ENCODE results near the gene MYT1. TPM values are rescaled to one million over a fixed set of nuclear protein-coding genes. Genes with fewer than 3 reads are reported as not detected.
"Not testable (repeated sequence)": the region's sequence is repeated elsewhere in the genome, so short reads cannot be mapped to it uniquely, and the experiment has no call there.

The MYT1 gene
- total RNA-seq, 1 donor from 2014 or later, result not detected

- no peak overlapping the region for H3K4me3 ChIP-seq (ENCODE audit: low read depth, low read length)
- DNase-seq (ENCODE audit: low read depth) (no peak), FAIRE-seq (no peak)
These were observed 44.4 kb upstream of the MYT1 start for GRCh38 chr20:64119681-64120341.

GRCh38 chr20:64121586-64121985, 42.7 kb upstream of the MYT1 start:
- TF ChIP-seq CTCF (IDR thresholded peaks at IDR 0.05; ENCODE audit: insufficient read depth, low read length, severe bottlenecking), result no peak
- FAIRE-seq (no peak), DNase-seq (ENCODE audit: low read depth) (no peak)
- Histone ChIP-seq H3K4me3 (ENCODE audit: low read depth, low read length) (no peak overlapping the region), H3K27me3 (ENCODE audit: control insufficient read depth, insufficient read depth, low read length) (no peaks in the 10 kb centered on the region), H3K36me3 (ENCODE audit: control insufficient read depth, insufficient read depth, low read length) (no peaks in the 10 kb centered on the region)

More at GRCh38 chr20:64119681-64120341, 44.4 kb upstream of the MYT1 start:
- Histone ChIP-seq H3K36me3 (ENCODE audit: control insufficient read depth, insufficient read depth, low read length) (no peaks in the 10 kb centered on the region), H3K27me3 (ENCODE audit: control insufficient read depth, insufficient read depth, low read length) (no peaks in the 10 kb centered on the region)
- TF ChIP-seq CTCF (IDR thresholded peaks at IDR 0.05; ENCODE audit: insufficient read depth, low read length, severe bottlenecking), result no peak

GRCh38 chr20:64122927-64123326, 41.3 kb upstream of the MYT1 start:
- H3K4me3 ChIP-seq (ENCODE audit: low read depth, low read length); H3K36me3 ChIP-seq (ENCODE audit: control insufficient read depth, insufficient read depth, low read length); H3K27me3 ChIP-seq (ENCODE audit: control insufficient read depth, insufficient read depth, low read length); DNase-seq (ENCODE audit: low read depth); FAIRE-seq: not testable (repeated sequence)

GRCh38 chr20:64123517-64123916, 40.7 kb upstream of the MYT1 start:
- not testable (repeated sequence) for H3K4me3 ChIP-seq (ENCODE audit: low read depth, low read length); H3K27me3 ChIP-seq (ENCODE audit: control insufficient read depth, insufficient read depth, low read length); H3K36me3 ChIP-seq (ENCODE audit: control insufficient read depth, insufficient read depth, low read length); DNase-seq (ENCODE audit: low read depth); FAIRE-seq

GRCh38 chr20:64129146-64129782, 35.0 kb upstream of the MYT1 start:
- Histone ChIP-seq H3K27me3 (ENCODE audit: control insufficient read depth, insufficient read depth, low read length) (no peaks in the 10 kb centered on the region), H3K36me3 (ENCODE audit: control insufficient read depth, insufficient read depth, low read length) (no peaks in the 10 kb centered on the region), H3K4me3 (ENCODE audit: low read depth, low read length) (no peak overlapping the region)
- no peak for DNase-seq (ENCODE audit: low read depth)
- FAIRE-seq, result no peak
- no peak for TF ChIP-seq CTCF (IDR thresholded peaks at IDR 0.05; ENCODE audit: insufficient read depth, low read length, severe bottlenecking)

- FAIRE-seq (no peak), DNase-seq (ENCODE audit: low read depth) (no peak)
- no peak overlapping the region for H3K4me3 ChIP-seq (ENCODE audit: low read depth, low read length)
- H3K27me3 ChIP-seq (ENCODE audit: control insufficient read depth, insufficient read depth, low read length), result no peaks in the 10 kb centered on the region
- no peak for TF ChIP-seq CTCF (IDR thresholded peaks at IDR 0.05; ENCODE audit: insufficient read depth, low read length, severe bottlenecking)
- H3K36me3 ChIP-seq (ENCODE audit: control insufficient read depth, insufficient read depth, low read length), result no peaks in the 10 kb centered on the region
These were observed 34.0 kb upstream of the MYT1 start for GRCh38 chr20:64130271-64130670.

GRCh38 chr20:64130876-64131275, 33.4 kb upstream of the MYT1 start:
- FAIRE-seq (no peak), DNase-seq (ENCODE audit: low read depth) (no peak)
- TF ChIP-seq CTCF (IDR thresholded peaks at IDR 0.05; ENCODE audit: insufficient read depth, low read length, severe bottlenecking), result no peak

More at GRCh38 chr20:64130876-64131275, 33.4 kb upstream of the MYT1 start:
- H3K36me3 ChIP-seq (ENCODE audit: control insufficient read depth, insufficient read depth, low read length), result no peaks in the 10 kb centered on the region
- H3K4me3 ChIP-seq (ENCODE audit: low read depth, low read length), result no peak overlapping the region
- no peaks in the 10 kb centered on the region for H3K27me3 ChIP-seq (ENCODE audit: control insufficient read depth, insufficient read depth, low read length)
